Endothelial cell of hepatic sinusoid (primary cell): ENCODE measurements around the gene BEAN1.
"Not testable (repeated sequence)": the region's sequence is repeated elsewhere in the genome, so short reads cannot be mapped to it uniquely, and the experiment has no call there.

Source experiments
- in situ Hi-C: cut with HindIII; loops from 2 replicates; pipeline ENCODE4 v1.10.0; 2017; ENCODE audit warnings: low sequenced_read_pairs

Gene BEAN1

GRCh38 chr16:66466636-66467035, 39.5 kb downstream of the BEAN1 start:
- in situ Hi-C loops = not testable (repeated sequence)

- in situ Hi-C loops = no loop called here
Measured at GRCh38 chr16:66467611-66468010, 40.5 kb downstream of the BEAN1 start.

- in situ Hi-C loops = no loop called here
Measured at GRCh38 chr16:66468321-66468965, 41.3 kb downstream of the BEAN1 start.

- in situ Hi-C loops = no loop called here
Measured at GRCh38 chr16:66469291-66469946, 42.3 kb downstream of the BEAN1 start.

- in situ Hi-C loops = no loop called here
Measured at GRCh38 chr16:66469947-66470546, 43.0 kb downstream of the BEAN1 start.

- in situ Hi-C loops = no loop called here
Measured at GRCh38 chr16:66470556-66470955, 43.5 kb downstream of the BEAN1 start.

GRCh38 chr16:66471264-66471663, 44.2 kb downstream of the BEAN1 start:
- in situ Hi-C loops = no loop called here

- in situ Hi-C loops = no loop called here
Measured at GRCh38 chr16:66471716-66472393, 44.8 kb downstream of the BEAN1 start.

- in situ Hi-C loops = no loop called here
Measured at GRCh38 chr16:66473051-66473571, 46.0 kb downstream of the BEAN1 start.

GRCh38 chr16:66473654-66474519, 46.8 kb downstream of the BEAN1 start:
- in situ Hi-C loops = no loop called here

- in situ Hi-C loops = no loop called here
Measured at GRCh38 chr16:66474750-66475199, 47.7 kb downstream of the BEAN1 start.

- in situ Hi-C loops = no loop called here
Measured at GRCh38 chr16:66475232-66475631, 48.1 kb downstream of the BEAN1 start.

- in situ Hi-C loops = no loop called here
Measured at GRCh38 chr16:66476328-66477027, 49.4 kb downstream of the BEAN1 start.

- in situ Hi-C loops = no loop called here
Measured at GRCh38 chr16:66477028-66477515, 50.0 kb downstream of the BEAN1 start.

GRCh38 chr16:66478733-66479511, 51.8 kb downstream of the BEAN1 start:
- in situ Hi-C loops = no loop called here

GRCh38 chr16:66479661-66480264, 52.7 kb downstream of the BEAN1 start:
- in situ Hi-C loops = no loop called here

- in situ Hi-C loops = no loop called here
Measured at GRCh38 chr16:66480265-66481080, 53.4 kb downstream of the BEAN1 start.
